Measurements from ENCODE around the gene EBF3. TPM values are rescaled to one million over a fixed set of nuclear protein-coding genes. Genes with fewer than 3 reads are reported as not detected.

EBF3 gene
- total and polyA plus RNA-seq, 9 of the 15 experiments (the other 6 are each of a cell fraction or from before 2014, with no cell fraction given) = not detected

DNA sequence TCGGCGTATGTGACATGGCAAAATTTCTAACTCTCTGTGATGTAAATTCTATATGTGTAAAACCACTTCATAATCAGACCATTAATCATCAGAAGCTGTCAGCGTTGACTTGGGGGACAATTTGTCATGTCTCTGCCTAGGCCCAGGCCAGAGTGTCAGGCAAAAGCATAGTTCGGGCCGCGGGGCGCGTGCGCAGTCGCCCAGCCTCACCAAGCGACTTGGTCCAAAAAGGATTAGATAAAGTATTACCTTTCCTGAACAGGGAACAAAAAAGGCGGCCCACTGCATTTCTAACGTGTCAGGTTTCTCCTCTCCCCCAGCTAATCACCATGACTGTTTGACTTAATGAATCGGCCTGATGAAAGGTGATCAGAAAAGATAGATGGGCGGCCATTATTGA lies 114.2 kb downstream of the EBF3 start:
- ChIA-PET POLR2A (interaction anchor here (0.5 kb wide), 1 partner anchor 8 kb away, joined by 3 read pairs; no protein-coding TSS in a partner anchor), CTCF (ENCODE audit: low intra/inter-chr PET ratio) (no interaction called here)
- FAIRE-seq (no peak), DNase-seq (ENCODE audit: extremely low read depth in 1 of 4, low spot score in 3 of 4) (no peak), ATAC-seq (no peak)
- in situ Hi-C loops (cut with MboI) (no loop called here), intact Hi-C loops (cut with micrococcal nuclease) (no loop called here)
- BruUV-seq (replicated peaks) = no TSS peak
- Histone ChIP-seq H3K27ac (ENCODE audit: extremely low read depth, low read depth, low read length) (no peak overlapping the region), H3K4me3 (no peak overlapping the region), H3K4me1 (replicated peaks in 1 of 2; ENCODE audit: control insufficient read depth in 2 of 2, insufficient read depth in 2 of 2, low read length in 2 of 2) (no peaks in the 10 kb centered on the region), H3K27me3 (ENCODE audit: control insufficient read depth in 2 of 2, insufficient read depth in 2 of 2, low read length in 2 of 2) (peaks cover 3 to 52% of the 10 kb centered on the region in 2 experiments; a peak in 3 of 5 replicates), H4K20me1 (replicated peaks; ENCODE audit: control insufficient read depth, insufficient read depth, low read length) (no peaks in the 10 kb centered on the region), H3K9ac (ENCODE audit: insufficient read depth in 1 of 2, low read depth in 2 of 2, low read length in 2 of 2) (no peak overlapping the region), H3K9me1 (ENCODE audit: control insufficient read depth, insufficient read depth, low read length) (no peaks in the 10 kb centered on the region), H3K9me3 (replicated peaks; ENCODE audit: control insufficient read depth, insufficient read depth, low read depth, low read length) (no peaks in the 10 kb centered on the region), H3K79me2 (ENCODE audit: control insufficient read depth, insufficient read depth, low read length) (no peaks in the 10 kb centered on the region), H2AFZ (ENCODE audit: low read depth, low read length) (no peak overlapping the region), H3K36me3 (ENCODE audit: control insufficient read depth, insufficient read depth, low read length) (no peaks in the 10 kb centered on the region), H3K4me2 (ENCODE audit: insufficient read depth, low read length) (no peak overlapping the region)
- TF ChIP-seq ARNT (IDR thresholded peaks at IDR 0.05) (no peak), MEF2D (tag; conservative IDR thresholded peaks at IDR 0.05; ENCODE audit: low read depth) (no peak), ZNF217 (CRISPR knock-in tag; IDR thresholded peaks at IDR 0.05) (no peak)
- TF ChIP-seq, protein P1, sequence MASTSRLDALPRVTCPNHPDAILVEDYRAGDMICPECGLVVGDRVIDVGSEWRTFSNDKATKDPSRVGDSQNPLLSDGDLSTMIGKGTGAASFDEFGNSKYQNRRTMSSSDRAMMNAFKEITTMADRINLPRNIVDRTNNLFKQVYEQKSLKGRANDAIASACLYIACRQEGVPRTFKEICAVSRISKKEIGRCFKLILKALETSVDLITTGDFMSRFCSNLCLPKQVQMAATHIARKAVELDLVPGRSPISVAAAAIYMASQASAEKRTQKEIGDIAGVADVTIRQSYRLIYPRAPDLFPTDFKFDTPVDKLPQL (IDR thresholded peaks at IDR 0.05; ENCODE audit: extremely low read depth, insufficient read length) = no peak
- 3% methylated on average over 7 of the region's 15 CpGs for WGBS (ENCODE audit: insufficient coverage, low coverage, missing lambda C conversion rate)

DNA sequence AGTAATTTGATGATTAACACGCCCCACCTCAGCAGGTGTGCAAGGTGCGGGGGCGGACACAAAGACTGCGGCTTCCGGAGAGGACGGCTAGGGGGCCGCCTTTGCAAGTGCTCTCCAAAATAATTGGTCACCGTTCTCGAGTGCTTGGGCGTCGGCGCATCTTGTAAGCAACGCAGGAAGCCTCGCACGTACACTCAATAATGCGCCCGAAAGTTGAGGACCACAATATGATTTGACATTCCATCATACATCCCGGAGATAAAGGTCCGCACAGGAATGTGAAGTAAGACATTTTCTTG lies 114.7 kb downstream of the EBF3 start:
- Histone ChIP-seq H3K9me3 (replicated peaks; ENCODE audit: control insufficient read depth, insufficient read depth, low read depth, low read length) (no peaks in the 10 kb centered on the region), H4K20me1 (replicated peaks; ENCODE audit: control insufficient read depth, insufficient read depth, low read length) (no peaks in the 10 kb centered on the region), H3K9ac (ENCODE audit: insufficient read depth in 1 of 2, low read depth in 2 of 2, low read length in 2 of 2) (no peak overlapping the region), H3K36me3 (ENCODE audit: control insufficient read depth, insufficient read depth, low read length) (no peaks in the 10 kb centered on the region), H3K79me2 (ENCODE audit: control insufficient read depth, insufficient read depth, low read length) (no peaks in the 10 kb centered on the region), H3K4me1 (replicated peaks in 1 of 2; ENCODE audit: control insufficient read depth in 2 of 2, insufficient read depth in 2 of 2, low read length in 2 of 2) (no peaks in the 10 kb centered on the region), H3K27ac (ENCODE audit: extremely low read depth, low read depth, low read length) (no peak overlapping the region), H3K4me2 (ENCODE audit: insufficient read depth, low read length) (no peak overlapping the region), H3K27me3 (ENCODE audit: control insufficient read depth in 2 of 2, insufficient read depth in 2 of 2, low read length in 2 of 2) (peaks cover 3 to 50% of the 10 kb centered on the region in 2 experiments; a peak in 3 of 5 replicates), H3K9me1 (ENCODE audit: control insufficient read depth, insufficient read depth, low read length) (no peaks in the 10 kb centered on the region), H2AFZ (ENCODE audit: low read depth, low read length) (no peak overlapping the region), H3K4me3 (no peak overlapping the region)
- intact Hi-C loops (cut with micrococcal nuclease) (no loop called here), in situ Hi-C loops (cut with MboI) (no loop called here)
- ChIA-PET CTCF (ENCODE audit: low intra/inter-chr PET ratio) (no interaction called here), POLR2A (no interaction called here)
- 15% methylated on average over 18 of the region's 19 CpGs for WGBS (ENCODE audit: insufficient coverage, low coverage, missing lambda C conversion rate)
- no peak for DNase-seq (ENCODE audit: extremely low read depth in 1 of 4, low spot score in 3 of 4)
- no peak for FAIRE-seq
- ATAC-seq = no peak
- BruUV-seq (replicated peaks) = no TSS peak
- TF ChIP-seq SMAD1 (IDR thresholded peaks at IDR 0.05; ENCODE audit: low read depth, low read length, partially characterized antibody) (no peak), SIX5 (IDR thresholded peaks at IDR 0.05; ENCODE audit: borderline replicate concordance in 1 of 2, insufficient read depth in 1 of 2, low read depth in 1 of 2, low read length in 2 of 2) (no peak), POLR2G (IDR thresholded peaks at IDR 0.05; ENCODE audit: low read depth, low read length) (no peak), KHSRP (IDR thresholded peaks at IDR 0.05) (no peak), BRD9 (IDR thresholded peaks at IDR 0.05; ENCODE audit: low read depth, partially characterized antibody) (no peak), ZNF77 (CRISPR knock-in tag; IDR thresholded peaks at IDR 0.05) (no peak), GTF2A2 (tag; IDR thresholded peaks at IDR 0.05) (no peak), TAL1 (IDR thresholded peaks at IDR 0.05) (no peak), PML (IDR thresholded peaks at IDR 0.05; ENCODE audit: low read length) (no peak), ZNF384 (IDR thresholded peaks at IDR 0.05; ENCODE audit: low read depth, low read length) (no peak), HMG20A (CRISPR knock-in tag; conservative IDR thresholded peaks at IDR 0.05) (no peak), SP2 (IDR thresholded peaks at IDR 0.05; ENCODE audit: extremely low read depth, low read depth, low read length, poor library complexity, severe bottlenecking) (no peak)
- TF ChIP-seq, protein P2, sequence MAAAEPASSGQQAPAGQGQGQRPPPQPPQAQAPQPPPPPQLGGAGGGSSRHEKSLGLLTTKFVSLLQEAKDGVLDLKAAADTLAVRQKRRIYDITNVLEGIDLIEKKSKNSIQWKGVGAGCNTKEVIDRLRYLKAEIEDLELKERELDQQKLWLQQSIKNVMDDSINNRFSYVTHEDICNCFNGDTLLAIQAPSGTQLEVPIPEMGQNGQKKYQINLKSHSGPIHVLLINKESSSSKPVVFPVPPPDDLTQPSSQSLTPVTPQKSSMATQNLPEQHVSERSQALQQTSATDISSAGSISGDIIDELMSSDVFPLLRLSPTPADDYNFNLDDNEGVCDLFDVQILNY (CRISPR knock-in tag; IDR thresholded peaks at IDR 0.05) = no peak
